HUES64 (cell line): Measurements from ENCODE around the gene MTHFD2L.

Experiments
- H3K27ac ChIP-seq: 2 replicates; pipeline ENCODE4 v1.7.0; 2013; ENCODE audit warnings: low read depth, low read length, inconsistent platforms
- H3K27me3 ChIP-seq: 2 replicates; pipeline ENCODE4 v1.6.1; 2013; ENCODE audit warnings: mild to moderate bottlenecking, low read length; ENCODE audit not compliant: insufficient read depth
- H3K36me3 ChIP-seq: 2 replicates; pipeline ENCODE4 v1.6.1; 2013; ENCODE audit warnings: mild to moderate bottlenecking, low read length; ENCODE audit not compliant: insufficient read depth
- H3K4me1 ChIP-seq: 2 replicates; pipeline ENCODE4 v1.6.1; 2013; ENCODE audit warnings: mild to moderate bottlenecking, low read length, moderate library complexity; ENCODE audit not compliant: insufficient read depth
- H3K4me3 ChIP-seq: 2 replicates; pipeline ENCODE4 v1.5.1; 2013; ENCODE audit warnings: mild to moderate bottlenecking, low read length, moderate library complexity
- H3K9ac ChIP-seq: 2 replicates; pipeline ENCODE4 v1.6.1; 2013; ENCODE audit warnings: mild to moderate bottlenecking, low read depth, low read length
- H3K9me3 ChIP-seq: 2 replicates; pipeline ENCODE4 v1.6.1; 2013; ENCODE audit warnings: low read depth, low read length; ENCODE audit not compliant: insufficient read depth
- WGBS: fragments of 150-250, 120-280 bp; methylation state at CpG from one replicate; pipeline ENCODE4 v1.1.7; 2013; ENCODE audit warnings: missing lambda C conversion rate; 5-methylcytosine and 5-hydroxymethylcytosine counted together

Gene MTHFD2L

GRCh38 chr4:74308215-74308614, 150.3 kb downstream of the MTHFD2L start, which contains the start of gene EPGN:
TSS of gene EPGN (plus strand) at chr4:74308470. CDS start at chr4:74308534, 64 bp downstream.
- Histone ChIP-seq H3K4me1 (no peaks in the 10 kb centered on the region), H3K9ac (no peak within 1 kb of the TSS), H3K9me3 (no peaks in the 10 kb centered on the region), H3K27ac (no peak within 1 kb of the TSS), H3K4me3 (no peak within 1 kb of the TSS), H3K36me3 (no peaks in the 10 kb centered on the region), H3K27me3 (no peaks in the 10 kb centered on the region)
- 96% methylated on average over 5 of the region's 5 CpGs for WGBS

DNA sequence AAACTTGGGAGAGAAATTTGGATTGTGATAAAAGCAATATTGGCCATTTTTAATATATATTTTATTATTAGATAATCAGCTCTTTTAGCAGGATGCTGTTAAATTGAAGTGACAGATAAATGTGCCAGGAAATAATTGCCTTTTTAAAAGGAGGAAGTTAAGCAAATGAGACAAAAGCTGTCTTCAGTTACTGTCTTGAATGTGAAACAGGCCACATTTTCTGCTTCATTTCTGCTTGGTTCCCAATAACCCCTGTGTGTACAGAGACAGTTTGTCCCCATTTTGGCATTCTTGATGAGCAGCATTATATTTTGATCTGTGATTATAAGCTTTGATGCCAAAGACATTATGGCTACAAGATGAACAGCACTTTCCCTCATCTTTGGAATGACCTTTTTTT, 151.3 kb downstream of the MTHFD2L start:
- H3K9me3 ChIP-seq: no peaks in the 10 kb centered on the region
- H3K27me3 ChIP-seq: no peaks in the 10 kb centered on the region
- no peaks in the 10 kb centered on the region for H3K4me1 ChIP-seq
- no peak overlapping the region for H3K4me3 ChIP-seq
- H3K36me3 ChIP-seq: no peaks in the 10 kb centered on the region
- H3K9ac ChIP-seq: no peak overlapping the region
- no peak overlapping the region for H3K27ac ChIP-seq

DNA sequence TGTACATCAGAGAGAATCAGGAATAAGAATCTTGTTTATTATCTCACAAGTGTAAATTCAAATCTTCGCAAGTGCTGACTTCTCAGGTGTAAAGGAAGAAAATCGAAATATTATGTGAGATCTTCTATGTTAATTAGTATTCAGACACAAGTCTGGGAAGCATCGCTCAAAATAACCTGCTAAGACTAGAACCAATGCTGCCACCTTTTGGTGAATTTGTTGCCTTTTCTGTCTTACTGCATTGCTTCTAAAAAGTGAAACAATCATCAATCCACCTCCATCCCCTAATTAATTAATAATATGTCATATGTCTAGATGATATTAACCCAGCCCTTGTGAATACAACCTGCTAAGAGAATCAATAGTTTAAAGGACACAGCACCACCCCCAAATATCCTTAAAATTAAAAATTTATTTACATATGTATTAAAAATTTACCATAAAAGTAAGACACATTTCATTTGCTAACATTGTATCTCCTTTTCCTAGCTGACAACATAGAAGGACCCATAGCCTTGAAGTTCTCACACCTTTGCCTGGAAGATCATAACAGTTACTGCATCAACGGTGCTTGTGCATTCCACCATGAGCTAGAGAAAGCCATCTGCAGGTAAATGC, 153.9 kb downstream of the MTHFD2L start:
- no peaks in the 10 kb centered on the region for H3K4me1 ChIP-seq
- no peak overlapping the region for H3K9ac ChIP-seq
- no peaks in the 10 kb centered on the region for H3K9me3 ChIP-seq
- H3K36me3 ChIP-seq: no peaks in the 10 kb centered on the region
- H3K27ac ChIP-seq: no peak overlapping the region
- H3K4me3 ChIP-seq: no peak overlapping the region
- H3K27me3 ChIP-seq: no peaks in the 10 kb centered on the region
- 49% methylated on average over 3 of the region's 4 CpGs for WGBS

GRCh38 chr4:74314329-74314728, 156.4 kb downstream of the MTHFD2L start:
- no peak overlapping the region for H3K27ac ChIP-seq
- 98% methylated on average over 2 of the region's 2 CpGs for WGBS

GRCh38 chr4:74314944-74315343, 157.0 kb downstream of the MTHFD2L start:
- H3K4me1 ChIP-seq: no peaks in the 10 kb centered on the region
- no peaks in the 10 kb centered on the region for H3K36me3 ChIP-seq
- H3K4me3 ChIP-seq: no peak overlapping the region
- no peaks in the 10 kb centered on the region for H3K9me3 ChIP-seq
- no peak overlapping the region for H3K9ac ChIP-seq
- H3K27ac ChIP-seq: no peak overlapping the region
- 95% methylated on average over 2 of the region's 2 CpGs for WGBS
- no peaks in the 10 kb centered on the region for H3K27me3 ChIP-seq

More at GRCh38 chr4:74314329-74314728, 156.4 kb downstream of the MTHFD2L start:
- Histone ChIP-seq H3K9me3 (no peaks in the 10 kb centered on the region), H3K36me3 (no peaks in the 10 kb centered on the region), H3K27me3 (no peaks in the 10 kb centered on the region), H3K4me1 (no peaks in the 10 kb centered on the region), H3K4me3 (no peak overlapping the region), H3K9ac (no peak overlapping the region)

DNA sequence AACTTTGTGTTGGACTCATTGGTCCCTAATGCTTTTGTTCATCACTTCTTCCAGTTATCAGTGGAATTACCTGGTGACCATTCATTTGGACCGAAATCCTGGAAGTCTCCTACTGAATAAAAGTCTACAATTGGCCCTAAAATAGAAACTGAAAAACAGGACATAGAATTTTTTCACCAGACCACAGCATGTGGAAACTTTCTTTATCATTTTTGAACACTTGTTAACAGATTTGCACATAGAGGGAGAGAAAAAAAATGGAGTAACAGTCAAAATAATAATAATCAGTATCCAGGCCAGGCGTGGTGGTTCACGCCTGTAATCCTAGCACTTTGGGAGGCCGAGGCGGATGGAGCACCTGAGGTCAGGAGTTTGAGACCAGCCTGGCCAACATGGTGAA, 157.5 kb downstream of the MTHFD2L start:
- Histone ChIP-seq H3K4me1 (no peaks in the 10 kb centered on the region), H3K36me3 (no peaks in the 10 kb centered on the region)
- WGBS: 95% methylated on average over 5 of the region's 5 CpGs

GRCh38 chr4:74316397-74316796, 158.5 kb downstream of the MTHFD2L start:
- Histone ChIP-seq H3K4me3 (no peak overlapping the region), H3K27ac (no peak overlapping the region)

More for the DNA sequence above, 157.5 kb downstream of the MTHFD2L start:
- Histone ChIP-seq H3K9ac (no peak overlapping the region), H3K9me3 (no peaks in the 10 kb centered on the region), H3K4me3 (no peak overlapping the region), H3K27me3 (no peaks in the 10 kb centered on the region), H3K27ac (no peak overlapping the region)

DNA sequence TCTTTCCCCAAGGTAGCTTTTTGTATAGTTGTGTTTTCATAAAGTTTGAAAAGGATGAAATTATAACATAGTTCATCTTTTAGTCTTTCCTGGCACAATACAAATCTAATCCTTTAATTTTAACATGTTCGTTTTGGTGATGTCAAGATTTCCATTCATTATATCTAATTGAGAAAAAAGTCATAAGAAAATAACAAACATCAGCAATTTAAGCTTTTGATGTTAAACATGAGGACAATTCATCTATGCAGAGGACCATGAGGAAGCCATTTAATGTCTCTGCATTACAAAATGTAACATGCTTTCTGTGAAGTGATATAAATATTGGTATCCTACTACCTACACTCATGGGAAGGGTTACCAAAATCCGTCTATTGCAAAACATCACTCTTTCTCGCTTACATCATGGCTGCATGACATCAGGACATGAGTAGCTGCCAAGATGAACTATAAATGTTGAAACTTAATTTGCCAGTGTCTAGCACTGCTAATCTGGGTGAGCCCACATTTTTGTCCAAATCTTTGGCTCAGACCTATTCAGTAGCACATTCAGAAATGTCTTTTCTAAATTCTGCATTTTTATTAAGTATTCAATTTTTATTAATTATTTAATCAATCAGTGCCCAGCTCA, 159.8 kb downstream of the MTHFD2L start:
- 94% methylated on average over 2 of the region's 3 CpGs for WGBS

More at GRCh38 chr4:74316397-74316796, 158.5 kb downstream of the MTHFD2L start:
- H3K9me3 ChIP-seq: no peaks in the 10 kb centered on the region
- no peak overlapping the region for H3K9ac ChIP-seq
- H3K4me1 ChIP-seq: peaks cover 6% of the 10 kb centered on the region
- no peaks in the 10 kb centered on the region for H3K27me3 ChIP-seq
- H3K36me3 ChIP-seq: no peaks in the 10 kb centered on the region
- 83% methylated on average over 1 of the region's 2 CpGs for WGBS

GRCh38 chr4:74318276-74318675, 160.4 kb downstream of the MTHFD2L start:
- Histone ChIP-seq H3K27ac (no peak overlapping the region), H3K9me3 (no peaks in the 10 kb centered on the region), H3K9ac (no peak overlapping the region), H3K4me3 (no peak overlapping the region), H3K36me3 (no peaks in the 10 kb centered on the region), H3K27me3 (no peaks in the 10 kb centered on the region), H3K4me1 (peaks cover 6% of the 10 kb centered on the region)
- no CpG with 5 or more reads among the region's 2 CpGs for WGBS

More for the DNA sequence above, 159.8 kb downstream of the MTHFD2L start:
- no peak overlapping the region for H3K27ac ChIP-seq
- H3K4me3 ChIP-seq: no peak overlapping the region
- H3K4me1 ChIP-seq: peaks cover 6% of the 10 kb centered on the region
- H3K27me3 ChIP-seq: no peaks in the 10 kb centered on the region
- H3K9me3 ChIP-seq: no peaks in the 10 kb centered on the region
- no peaks in the 10 kb centered on the region for H3K36me3 ChIP-seq
- no peak overlapping the region for H3K9ac ChIP-seq

GRCh38 chr4:74319470-74319869, 161.6 kb downstream of the MTHFD2L start:
- H3K4me3 ChIP-seq: no peak overlapping the region
- WGBS: 92% methylated on average over 6 of the region's 6 CpGs
- peaks cover 6% of the 10 kb centered on the region for H3K4me1 ChIP-seq
- H3K9ac ChIP-seq: no peak overlapping the region
- no peaks in the 10 kb centered on the region for H3K9me3 ChIP-seq
- no peaks in the 10 kb centered on the region for H3K27me3 ChIP-seq
- no peak overlapping the region for H3K27ac ChIP-seq
- no peaks in the 10 kb centered on the region for H3K36me3 ChIP-seq

GRCh38 chr4:74320559-74321118, 162.7 kb downstream of the MTHFD2L start:
- Histone ChIP-seq H3K27me3 (no peaks in the 10 kb centered on the region), H3K9me3 (no peaks in the 10 kb centered on the region), H3K9ac (no peak overlapping the region), H3K4me1 (peaks cover 6% of the 10 kb centered on the region), H3K36me3 (no peaks in the 10 kb centered on the region), H3K4me3 (no peak overlapping the region), H3K27ac (no peak overlapping the region)
- 34% methylated on average over 4 of the region's 4 CpGs for WGBS
